AG04450 (cell line): ENCODE results near the gene NEURL1. TPM values are rescaled to one million over a fixed set of nuclear protein-coding genes. Genes with fewer than 3 reads are reported as not detected.

Experiments used
- CTCF ChIA-PET: fragments of 300-600, 350-600 bp; formaldehyde crosslinking; extraction: SDS; loops from one replicate; lab custom pipeline; 2022; ENCODE audit warnings: antibody characterized with exemption, inconsistent platforms; lab: Charles Lee
- POLR2A ChIA-PET: fragments of 350-600 bp; formaldehyde crosslinking; extraction: SDS; loops from one replicate; lab custom pipeline; 2021; ENCODE audit warnings: antibody characterized with exemption, inconsistent platforms; lab: Yijun Ruan, JAX
- DNase-seq: peaks from one replicate; pipeline ENCODE4 v3.0.0-alpha.2; 2011; ENCODE audit warnings: low read depth, low spot score
- H3K27ac ChIP-seq: one replicate; pipeline ENCODE4 v1.5.1; 2012; ENCODE audit warnings: low read depth, low read length, control low read depth
- H3K27me3 ChIP-seq: one replicate; pipeline ENCODE4 v1.6.0; 2012; ENCODE audit warnings: low read length; ENCODE audit not compliant: control insufficient read depth, insufficient read depth
- H3K4me3 ChIP-seq: 2 replicates; pipeline ENCODE4 v1.5.1; 2011; ENCODE audit warnings: mild to moderate bottlenecking, low read depth, low read length, control low read depth
- H3K9me3 ChIP-seq: 2 replicates; pipeline ENCODE4 v1.5.1; 2012; ENCODE audit warnings: low read length; ENCODE audit not compliant: control insufficient read depth, insufficient read depth
- polyA plus RNA-seq: library from polyadenylated mRNA; depleted of rRNA; stranded (reverse); fragments of >200 nt; gene quantifications from 2 replicates; pipeline ENCODE4 v1.2.3, GENCODE V29; 2011
- TF ChIP-seq, protein P1 (sequence below): IDR thresholded peaks from 2 replicates; pipeline ENCODE4 v1.5.1; 2011; ENCODE audit warnings: low read depth, low read length, control low read depth, inconsistent platforms

The NEURL1 gene
- polyA plus RNA-seq, 1 experiment = 0.67 TPM

GRCh38 chr10:103447187-103447586, 46.3 kb upstream of the NEURL1 start:
- ChIA-PET POLR2A (no interaction called here), CTCF (no interaction called here)
- TF ChIP-seq, protein P1, sequence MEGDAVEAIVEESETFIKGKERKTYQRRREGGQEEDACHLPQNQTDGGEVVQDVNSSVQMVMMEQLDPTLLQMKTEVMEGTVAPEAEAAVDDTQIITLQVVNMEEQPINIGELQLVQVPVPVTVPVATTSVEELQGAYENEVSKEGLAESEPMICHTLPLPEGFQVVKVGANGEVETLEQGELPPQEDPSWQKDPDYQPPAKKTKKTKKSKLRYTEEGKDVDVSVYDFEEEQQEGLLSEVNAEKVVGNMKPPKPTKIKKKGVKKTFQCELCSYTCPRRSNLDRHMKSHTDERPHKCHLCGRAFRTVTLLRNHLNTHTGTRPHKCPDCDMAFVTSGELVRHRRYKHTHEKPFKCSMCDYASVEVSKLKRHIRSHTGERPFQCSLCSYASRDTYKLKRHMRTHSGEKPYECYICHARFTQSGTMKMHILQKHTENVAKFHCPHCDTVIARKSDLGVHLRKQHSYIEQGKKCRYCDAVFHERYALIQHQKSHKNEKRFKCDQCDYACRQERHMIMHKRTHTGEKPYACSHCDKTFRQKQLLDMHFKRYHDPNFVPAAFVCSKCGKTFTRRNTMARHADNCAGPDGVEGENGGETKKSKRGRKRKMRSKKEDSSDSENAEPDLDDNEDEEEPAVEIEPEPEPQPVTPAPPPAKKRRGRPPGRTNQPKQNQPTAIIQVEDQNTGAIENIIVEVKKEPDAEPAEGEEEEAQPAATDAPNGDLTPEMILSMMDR = no peak
- no peak for DNase-seq
- Histone ChIP-seq H3K4me3 (no peak overlapping the region), H3K27me3 (no peaks in the 10 kb centered on the region), H3K9me3 (no peaks in the 10 kb centered on the region; the same call in 1 of the 2 replicates), H3K27ac (no peak overlapping the region)

DNA sequence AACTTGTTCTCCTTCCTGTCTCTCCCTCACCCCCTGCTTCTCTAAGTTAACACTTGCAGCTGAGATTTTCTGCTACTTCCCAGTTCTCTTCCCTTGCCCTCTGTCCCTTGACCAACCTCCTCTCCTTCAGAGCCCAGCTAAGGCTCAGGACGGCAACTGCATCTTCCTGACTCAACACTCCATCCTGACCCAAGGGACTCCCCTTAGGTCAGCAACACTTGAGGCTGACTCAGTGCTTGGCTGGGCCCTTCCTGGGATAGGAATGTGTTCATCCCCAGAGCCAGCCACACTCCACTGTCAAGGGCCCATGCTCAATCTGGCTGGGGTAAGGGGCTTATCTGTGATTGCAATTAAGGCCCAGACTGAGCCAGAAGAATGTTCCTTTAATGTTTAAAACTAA, 44.8 kb upstream of the NEURL1 start:
- TF ChIP-seq, protein P1 = no peak
- ChIA-PET POLR2A (interaction anchor here (0.6 to 0.7 kb wide), 2 partner anchors 19 to 56 kb away, joined by 4 read pairs; no protein-coding TSS in a partner anchor), CTCF (no interaction called here)
- DNase-seq = peak; percentile 43
- Histone ChIP-seq H3K9me3 (no peaks in the 10 kb centered on the region; the same call in 1 of the 2 replicates), H3K27me3 (no peaks in the 10 kb centered on the region), H3K27ac (no peak overlapping the region), H3K4me3 (no peak overlapping the region)

GRCh38 chr10:103449208-103450144, 44.0 kb upstream of the NEURL1 start:
- H3K27me3 ChIP-seq = no peaks in the 10 kb centered on the region
- ChIA-PET CTCF (interaction anchor here (1.3 kb wide), 1 partner anchor 36 kb away, joined by 6 read pairs; no protein-coding TSS in a partner anchor), POLR2A (interaction anchor here (0.6 to 0.7 kb wide), 2 partner anchors 20 to 55 kb away, joined by 4 read pairs; no protein-coding TSS in a partner anchor)
- H3K9me3 ChIP-seq = no peaks in the 10 kb centered on the region; the same call in 1 of the 2 replicates
- no peak for DNase-seq
- H3K27ac ChIP-seq = no peak overlapping the region
- TF ChIP-seq, protein P1 = no peak
- H3K4me3 ChIP-seq = no peak overlapping the region

- Histone ChIP-seq H3K9me3 (no peaks in the 10 kb centered on the region; the same call in 1 of the 2 replicates), H3K27ac (no peak overlapping the region), H3K4me3 (no peak overlapping the region), H3K27me3 (no peaks in the 10 kb centered on the region)
- TF ChIP-seq, protein P1 = no peak
- DNase-seq = no peak
- CTCF ChIA-PET = interaction anchor here (1.3 kb wide), 1 partner anchor 35 kb away, joined by 6 read pairs; no protein-coding TSS in a partner anchor
- POLR2A ChIA-PET = no interaction called here
These were observed 43.3 kb upstream of the NEURL1 start for GRCh38 chr10:103450201-103450695.
